ENCODE results near the gene ATXN7.

Gene ATXN7

DNA sequence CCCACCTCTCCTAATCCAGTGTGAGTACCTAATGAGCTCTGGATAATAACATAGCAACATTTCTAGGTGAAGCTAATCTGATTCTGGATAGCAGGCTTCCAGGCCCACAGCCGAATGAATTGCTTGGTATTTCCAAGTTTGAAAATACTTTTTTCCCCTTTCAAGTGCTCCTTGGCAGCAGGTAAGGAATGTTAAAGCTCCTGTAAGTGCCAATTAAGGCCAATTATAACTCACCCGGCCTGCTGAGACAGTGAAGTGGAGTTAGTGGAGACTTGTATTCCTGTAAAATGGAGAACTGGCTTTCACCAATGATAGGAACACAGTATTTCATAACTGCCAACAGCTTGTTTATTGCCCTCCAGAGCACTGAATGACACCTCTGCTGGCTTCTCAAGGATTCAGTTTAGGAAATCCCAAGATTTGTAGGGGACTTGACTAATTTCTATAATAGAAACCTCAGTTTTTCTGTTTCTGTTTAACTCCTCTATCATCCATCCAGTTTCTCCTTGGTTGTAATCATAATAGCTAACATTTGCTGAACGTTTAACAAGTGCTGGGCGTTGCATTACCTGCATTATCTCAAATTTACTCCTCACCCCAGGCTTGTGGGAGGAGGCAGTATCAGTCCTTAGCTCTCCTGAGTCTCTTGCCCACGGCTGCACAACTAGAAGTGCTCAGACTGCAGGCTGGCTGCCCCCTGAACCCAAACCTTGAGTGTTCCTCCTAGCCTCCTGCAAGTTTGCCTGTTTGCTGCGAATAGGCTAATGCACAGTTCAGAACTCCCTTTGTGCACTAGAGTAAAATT, 101.2 kb downstream of the ATXN7 start:
- no peak for DNase-seq

DNA sequence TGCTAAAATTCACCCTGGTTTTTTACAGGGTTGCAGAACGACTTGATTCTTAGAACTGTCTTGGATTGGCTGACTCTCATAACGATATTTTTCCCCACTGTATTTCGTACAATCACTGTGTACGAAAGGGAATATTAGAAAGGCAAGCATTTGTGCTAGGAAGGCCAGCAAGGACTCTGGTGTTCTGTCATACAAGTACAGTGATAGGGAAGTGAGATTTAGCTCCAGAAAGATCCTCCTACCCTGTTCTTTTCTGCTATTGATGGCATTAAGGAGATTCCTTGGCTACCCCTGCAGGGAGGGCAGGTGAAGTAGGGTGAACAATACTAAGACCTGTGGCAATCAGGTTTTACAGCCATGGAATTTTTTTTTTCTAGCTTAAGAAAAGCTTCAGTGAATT, 102.3 kb downstream of the ATXN7 start:
- DNase-seq, result no peak

DNA sequence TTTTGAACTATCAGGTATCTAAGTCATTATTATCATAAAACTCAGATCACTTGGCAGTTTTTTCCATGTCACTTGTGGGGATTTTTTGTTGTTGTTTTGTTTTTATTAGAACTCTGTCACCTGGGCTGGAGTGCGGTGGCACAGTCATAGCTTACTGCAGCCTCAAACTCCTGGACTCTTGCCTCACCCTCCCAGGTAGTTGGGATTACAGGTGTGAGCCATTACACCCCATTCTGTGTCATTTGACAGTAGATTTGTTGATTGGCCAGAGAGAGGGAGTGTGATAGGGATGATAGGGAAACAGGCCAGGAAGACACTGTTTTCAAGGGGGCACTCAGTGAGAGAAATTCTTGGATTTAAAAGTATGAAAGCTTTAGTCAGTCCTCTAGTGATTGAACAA, 103.2 kb downstream of the ATXN7 start:
- DNase-seq, result no peak

DNA sequence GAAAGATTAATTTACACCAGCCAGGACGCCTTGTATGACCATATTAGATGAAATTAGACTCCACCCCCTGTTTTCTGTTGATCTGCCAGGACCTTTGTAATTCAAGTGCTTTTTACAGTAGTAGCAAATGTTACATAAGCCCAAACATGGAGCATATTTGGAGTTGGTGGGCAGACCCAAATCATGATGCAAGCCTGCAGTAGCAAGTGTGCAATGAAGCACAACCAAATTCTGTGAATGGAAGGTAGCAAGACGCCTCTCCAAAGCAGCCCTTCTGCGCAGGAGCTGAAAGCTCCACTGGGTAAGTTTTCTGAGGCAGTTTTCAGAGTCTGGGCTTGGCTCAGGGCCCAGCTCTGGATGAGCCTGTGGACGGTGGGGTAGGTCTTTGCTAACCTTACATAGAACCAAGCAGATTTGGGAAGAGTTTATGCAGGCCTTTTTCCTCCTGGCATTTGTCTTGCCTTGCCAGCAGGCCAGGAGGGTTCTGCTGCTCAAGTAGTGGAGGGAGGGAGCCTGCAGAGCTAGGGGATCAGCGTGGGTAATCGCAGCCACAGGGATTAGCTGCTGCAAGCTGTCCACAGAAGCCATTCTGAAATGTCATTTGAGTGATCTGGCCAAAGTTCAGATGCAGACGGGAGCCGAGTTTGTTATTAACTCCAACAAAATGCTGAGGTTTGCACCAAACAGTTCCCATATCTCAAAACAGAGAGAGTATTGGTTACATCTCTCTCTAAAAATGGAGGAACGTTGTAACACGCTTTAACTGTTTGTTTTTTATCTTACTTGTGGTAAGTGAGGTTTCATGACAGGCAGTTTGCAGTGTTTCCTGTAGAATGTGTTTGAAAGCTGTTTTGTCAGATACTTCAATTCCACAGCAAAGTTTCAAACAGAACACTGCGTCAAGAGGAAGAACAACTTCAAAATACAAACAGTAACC, 104.3 kb downstream of the ATXN7 start:
- peak; percentile 10 for DNase-seq

DNA sequence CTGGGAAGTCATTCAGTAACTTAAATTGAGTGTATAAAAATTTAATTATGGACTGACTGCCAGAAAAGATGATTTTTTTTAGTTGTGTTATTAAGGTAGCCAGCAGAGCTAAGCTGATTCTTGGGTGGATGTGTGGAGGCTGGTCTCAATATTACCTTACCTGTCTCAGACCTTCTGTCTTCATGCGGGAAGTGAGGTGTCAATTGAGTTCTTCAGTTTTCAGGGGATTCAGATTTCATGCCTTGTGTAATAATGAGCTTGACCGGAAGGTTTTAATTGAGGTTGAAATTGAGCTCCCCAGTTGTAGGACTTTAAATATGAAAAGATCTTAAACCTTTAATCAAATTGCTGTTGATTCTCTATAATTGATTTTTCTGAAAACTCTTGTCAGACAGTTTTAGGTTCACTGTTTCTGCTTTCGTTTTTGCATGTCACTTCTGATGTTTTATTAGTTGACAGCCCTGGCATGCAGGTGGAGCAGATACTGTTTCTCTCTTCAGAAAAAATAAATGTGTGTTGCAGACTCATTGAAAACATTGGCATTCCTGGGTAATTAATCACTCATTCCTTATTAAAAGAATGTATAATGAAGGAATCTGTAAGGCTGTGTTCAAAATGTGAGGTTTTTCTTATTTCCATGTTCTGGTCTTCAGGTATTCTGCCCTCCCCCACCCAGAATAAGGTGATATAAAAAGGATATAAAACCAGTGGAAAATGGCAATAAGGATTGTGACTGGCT, 105.1 kb downstream of the ATXN7 start:
- DNase-seq, result no peak

DNA sequence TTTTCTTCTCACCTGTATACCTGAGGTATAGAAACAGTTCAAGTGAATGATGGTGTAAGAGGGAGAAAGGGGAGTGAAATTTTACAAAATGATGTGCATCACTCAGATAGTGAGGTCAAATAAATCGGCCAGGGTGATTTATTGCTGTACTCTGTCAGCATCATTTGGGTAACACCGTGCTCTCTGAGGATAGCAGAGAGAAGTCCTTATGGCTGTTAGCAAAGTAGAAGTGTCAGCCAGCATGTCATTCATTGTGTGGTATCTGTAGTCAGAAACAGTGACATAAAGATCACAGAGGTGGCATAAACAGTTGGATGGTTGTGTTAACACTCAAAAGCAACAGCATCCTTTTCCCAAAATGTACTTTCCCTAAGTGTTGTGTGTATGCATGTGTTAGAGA, 106.2 kb downstream of the ATXN7 start:
- no peak for DNase-seq

DNA sequence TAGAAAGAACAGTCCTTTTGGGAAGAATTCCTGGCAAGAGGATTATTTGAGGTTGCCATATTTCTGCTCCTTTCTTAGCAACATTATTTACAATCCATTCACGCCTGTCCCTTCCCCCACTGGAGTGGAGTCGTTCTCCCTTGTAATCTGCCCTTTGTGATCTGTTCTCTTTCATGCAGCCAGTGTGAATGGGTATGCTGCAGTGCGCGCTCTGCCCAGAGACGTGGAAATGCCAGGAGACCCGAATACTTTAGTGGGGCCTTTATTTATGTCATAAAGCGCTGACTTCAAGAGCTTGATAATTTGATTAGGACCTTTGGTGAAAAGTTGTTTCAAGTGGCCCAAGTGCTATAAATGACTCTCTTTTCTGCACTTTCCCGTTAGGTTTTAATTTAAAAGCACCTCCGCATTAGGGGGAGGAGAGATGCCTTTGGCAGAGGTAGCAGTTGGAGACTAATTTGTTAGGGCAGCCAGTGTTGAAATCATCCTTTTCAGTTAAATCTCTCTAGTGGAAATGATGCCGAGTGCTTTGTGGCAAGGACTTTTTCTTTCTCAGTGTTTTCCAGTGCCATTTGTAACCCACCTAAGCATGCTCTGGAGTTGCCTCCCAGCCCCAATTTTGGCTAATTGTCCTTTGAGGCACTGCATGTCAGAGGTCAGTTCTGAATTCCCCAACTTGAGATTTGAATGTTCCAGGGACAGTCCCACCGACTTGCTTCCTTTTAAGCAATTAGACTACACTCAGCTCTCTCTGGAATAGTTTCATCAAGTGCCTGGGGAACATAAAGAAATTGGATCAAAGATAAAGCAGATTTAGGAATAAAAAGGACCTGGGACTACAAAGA, 107.2 kb downstream of the ATXN7 start:
- no peak for DNase-seq

DNA sequence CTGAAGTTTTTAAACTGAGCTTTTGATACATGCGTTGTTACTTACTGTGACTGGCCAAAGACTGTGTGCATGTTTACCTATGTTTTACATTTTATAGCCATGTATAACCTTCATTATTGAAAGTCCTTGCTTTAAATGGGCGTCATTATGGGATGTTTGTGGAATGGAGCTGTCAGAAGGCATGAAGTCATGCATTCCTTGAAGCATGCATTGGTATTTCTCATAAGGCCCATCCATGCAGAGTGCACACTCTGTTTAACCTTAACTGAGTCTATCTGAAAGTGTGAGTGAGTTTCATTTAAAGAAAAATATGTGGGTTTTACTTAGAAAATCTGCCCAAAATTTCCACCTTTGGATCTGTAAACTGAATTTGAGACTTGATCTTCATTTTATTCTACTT, 108.5 kb downstream of the ATXN7 start:
- DNase-seq, result no peak

DNA sequence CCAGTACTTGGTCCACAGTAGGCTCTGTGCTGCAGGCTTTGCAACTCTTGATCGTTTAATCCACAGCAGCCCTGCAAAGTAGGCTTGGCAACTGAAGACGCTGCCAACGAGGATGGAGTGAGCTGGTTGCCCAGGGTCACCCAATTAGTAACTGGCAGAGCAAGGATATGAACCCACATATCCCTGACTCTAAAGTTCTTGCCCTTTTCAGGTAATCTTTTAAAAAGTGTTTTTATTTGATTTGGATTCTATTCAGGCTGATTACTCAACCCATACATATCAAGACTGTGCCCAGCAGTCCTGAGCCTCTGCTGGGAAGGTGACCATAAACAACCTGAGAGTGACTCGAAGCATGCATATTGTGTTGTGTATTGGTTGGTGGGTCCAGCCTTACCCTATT, 109.3 kb downstream of the ATXN7 start:
- DNase-seq, result no peak

DNA sequence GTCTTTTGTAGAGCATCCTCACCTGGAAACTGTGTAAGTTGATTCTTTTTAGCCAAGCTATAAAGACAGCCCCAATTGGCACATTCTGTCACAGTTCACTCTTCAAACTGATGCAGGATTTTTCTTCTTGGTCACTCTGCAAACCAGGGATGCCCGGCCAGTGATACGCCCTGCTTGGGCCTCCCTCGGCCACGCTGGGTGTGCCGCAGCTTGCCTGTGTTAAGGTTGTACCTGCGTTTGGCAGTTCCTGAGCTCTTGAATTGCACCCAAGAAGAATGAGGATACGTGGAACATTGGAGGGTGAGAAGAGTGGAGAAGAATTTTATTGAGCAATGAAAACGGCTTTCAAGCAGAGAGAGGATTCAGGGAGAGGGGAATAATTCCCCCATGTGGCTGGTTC, 109.7 kb downstream of the ATXN7 start:
- DNase-seq, result no peak

DNA sequence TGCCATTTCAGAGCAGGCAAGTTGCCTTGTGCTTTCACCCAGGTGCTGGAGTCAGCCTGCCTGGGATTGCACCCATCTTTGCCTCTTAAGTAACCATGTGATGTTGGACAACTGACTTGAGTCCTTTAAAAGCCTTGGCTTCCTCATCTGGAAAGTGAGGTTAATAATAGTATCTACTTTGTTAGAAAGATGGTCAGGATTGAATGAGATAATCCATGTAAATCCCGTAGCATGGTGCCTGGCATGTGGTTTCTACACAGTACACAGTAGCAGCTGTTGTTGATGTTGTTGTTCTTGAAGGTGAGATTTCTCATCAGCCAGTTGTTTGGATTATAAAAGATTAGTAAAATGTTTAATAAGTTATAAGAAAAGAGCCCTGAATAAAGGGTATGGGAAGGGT, 110.8 kb downstream of the ATXN7 start:
- DNase-seq, result no peak

DNA sequence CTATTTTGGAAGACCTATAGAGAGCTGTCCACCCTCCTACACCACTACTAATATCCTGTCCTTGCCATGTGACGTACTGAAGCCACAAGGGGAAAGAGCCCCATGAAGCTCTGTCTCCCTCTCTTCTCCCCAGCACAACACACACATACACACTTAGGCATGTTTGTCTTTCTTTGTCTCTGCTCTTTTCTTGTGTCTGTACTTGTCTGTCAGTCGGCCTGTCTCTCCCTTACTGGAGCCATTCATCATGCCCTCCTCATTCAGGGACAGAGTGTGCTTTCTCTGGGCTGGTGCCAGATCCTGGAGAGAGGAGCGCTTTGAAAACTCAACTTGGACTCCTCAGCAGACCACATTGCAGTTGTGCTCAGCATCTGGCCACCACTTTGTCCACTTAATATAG, 112.1 kb downstream of the ATXN7 start:
- no peak for DNase-seq

DNA sequence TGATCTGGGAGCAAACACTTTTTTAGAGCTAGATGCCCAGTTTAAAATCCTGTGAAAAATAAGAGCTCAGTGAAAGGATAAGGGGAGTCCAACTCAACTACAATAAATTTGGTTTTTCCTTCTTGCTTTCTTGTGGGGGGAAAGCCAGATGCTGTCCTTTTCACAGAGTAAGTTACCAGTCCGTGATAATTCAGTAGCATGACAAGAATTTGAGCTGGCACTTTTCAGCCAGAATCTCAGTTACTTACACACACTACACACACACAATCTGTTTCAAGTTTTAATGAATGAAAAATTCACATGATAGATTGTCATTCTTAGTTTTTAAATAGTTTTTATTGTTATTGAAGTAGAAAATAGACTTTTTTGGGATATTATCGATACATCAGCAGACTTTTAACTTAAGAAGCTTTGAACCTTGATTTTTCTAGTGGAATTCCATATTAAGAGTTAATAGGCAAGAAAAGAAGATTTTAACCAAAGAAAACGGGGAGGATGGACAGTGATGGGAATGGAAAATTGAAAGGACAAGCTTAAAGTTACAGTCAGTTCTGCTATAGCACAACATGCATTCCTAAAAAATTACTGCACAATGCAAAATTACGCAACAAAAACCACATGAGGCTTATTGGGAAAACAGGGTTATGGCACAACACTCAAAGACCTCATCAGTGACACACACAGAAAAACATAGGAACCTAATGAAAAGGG, 112.6 kb downstream of the ATXN7 start:
- DNase-seq, result no peak

DNA sequence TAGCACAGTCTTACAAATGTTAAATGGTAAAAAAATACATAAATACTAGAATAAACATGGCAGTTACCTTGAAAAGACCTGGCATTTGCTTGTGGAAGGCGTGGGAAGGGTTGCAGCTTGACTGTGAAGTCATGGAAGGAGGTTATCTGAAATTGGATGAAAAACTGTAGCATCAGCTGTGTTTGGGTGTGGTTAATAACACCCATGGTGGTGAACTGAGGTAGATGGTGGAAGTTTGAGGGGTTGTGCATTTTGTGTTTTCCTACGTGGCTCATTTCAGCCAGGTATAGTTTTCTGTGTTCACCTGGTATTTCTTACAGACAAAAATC, 113.2 kb downstream of the ATXN7 start:
- no peak for DNase-seq

DNA sequence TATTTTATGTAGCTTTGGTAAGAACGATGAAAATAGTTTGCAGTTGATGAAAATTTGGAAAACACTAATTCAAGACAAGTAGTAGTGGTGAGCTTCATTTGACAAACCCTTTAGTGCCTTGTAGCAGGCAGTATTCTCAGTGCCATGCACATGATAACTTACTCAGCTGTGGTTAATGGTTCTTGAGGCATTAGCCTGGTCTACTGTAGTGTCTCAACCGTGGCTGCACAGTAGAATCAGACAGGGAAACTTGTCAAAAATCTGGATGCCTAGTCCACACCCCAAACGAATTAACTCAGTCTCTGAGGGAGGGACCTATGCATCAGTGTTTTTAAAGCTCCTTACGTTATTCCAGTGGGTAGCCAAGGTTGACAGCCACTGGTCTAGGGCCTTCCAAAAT, 114.2 kb downstream of the ATXN7 start:
- no peak for DNase-seq

DNA sequence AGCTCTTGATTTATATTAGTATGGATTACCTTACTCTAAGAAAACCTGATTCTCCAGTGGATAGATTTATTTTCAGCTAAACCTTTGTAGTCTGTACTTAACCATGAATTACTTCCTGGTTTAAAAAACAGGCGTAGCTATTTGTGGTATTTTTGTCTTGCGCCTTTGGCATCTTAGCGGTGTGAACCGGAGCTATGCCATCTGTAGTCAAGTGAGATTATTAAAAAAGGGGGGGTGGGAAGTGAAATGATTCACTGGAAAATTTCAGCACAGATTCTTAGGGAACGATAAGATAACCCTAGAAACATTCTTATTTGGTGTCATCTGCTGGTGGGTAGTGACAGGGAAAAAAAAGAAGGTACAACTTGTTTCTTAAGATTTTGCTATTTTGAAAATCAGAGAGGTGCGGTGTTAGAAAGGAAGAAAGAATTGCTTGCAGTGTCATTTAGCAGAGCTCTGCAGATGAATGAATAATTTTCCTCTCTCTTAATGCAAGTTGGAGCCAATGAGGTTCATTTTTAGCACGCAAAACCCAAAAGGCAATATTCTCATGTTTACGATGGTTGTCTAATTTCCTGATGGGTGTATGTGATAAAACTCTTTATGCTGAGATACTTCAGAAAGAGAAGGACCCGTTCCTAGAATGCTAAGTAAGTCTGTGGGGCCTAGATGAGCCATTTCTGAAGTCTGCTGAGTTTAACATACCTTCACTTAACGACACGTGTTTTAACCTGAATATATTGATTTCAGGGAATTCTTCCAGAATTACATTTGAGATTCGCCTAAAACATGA, 115.6 kb downstream of the ATXN7 start:
- no peak for DNase-seq

DNA sequence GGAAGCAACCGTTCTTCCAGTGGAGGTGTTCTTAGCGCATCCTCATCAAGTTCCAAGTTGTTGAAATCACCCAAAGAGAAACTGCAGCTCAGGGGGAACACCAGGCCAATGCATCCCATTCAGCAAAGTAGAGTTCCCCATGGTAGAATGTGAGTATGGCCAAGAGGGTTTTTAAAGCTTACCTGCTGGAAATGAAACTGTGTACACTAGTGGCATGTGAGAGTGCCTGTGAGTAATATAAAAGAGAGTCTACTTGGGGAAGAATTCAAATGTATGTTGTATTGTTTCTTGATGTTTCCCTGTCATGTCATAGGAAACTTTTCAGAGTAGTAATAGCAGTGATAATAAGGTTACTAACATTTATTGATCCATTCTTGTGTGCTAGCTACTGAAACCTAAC, 116.4 kb downstream of the ATXN7 start:
- no peak for DNase-seq

DNA sequence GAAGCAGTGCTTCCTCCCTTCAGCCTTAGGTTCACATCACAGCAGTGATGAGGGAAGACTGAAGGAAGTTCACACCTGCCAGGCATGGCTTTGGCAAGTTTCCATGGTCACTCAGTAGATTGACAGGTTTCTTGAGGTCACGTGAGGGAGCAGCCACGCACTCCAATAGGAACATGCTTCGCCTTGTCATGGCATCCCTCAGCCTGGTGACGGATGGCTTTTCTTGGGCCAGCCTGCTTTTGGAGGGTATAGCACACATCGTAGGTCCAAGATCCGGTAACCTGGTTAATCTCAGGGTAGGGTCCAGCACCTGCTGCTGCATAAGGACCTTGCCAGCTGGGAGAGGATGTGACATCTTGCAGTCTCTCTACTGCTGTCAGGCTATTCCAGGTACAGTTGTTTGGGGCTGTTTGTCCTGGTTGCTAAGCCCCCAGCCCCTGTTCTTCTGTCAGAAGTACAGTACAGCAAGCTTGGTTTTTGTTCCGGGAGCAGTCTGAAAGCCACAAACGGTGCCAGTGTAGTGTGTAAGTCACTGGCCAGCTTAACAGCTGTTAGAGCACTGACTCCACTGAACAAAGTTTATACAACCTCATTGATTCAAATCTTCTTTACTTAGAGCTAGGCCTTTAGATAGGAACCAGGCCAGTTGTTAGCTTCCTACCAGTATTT, 117.3 kb downstream of the ATXN7 start:
- DNase-seq, result no peak

DNA sequence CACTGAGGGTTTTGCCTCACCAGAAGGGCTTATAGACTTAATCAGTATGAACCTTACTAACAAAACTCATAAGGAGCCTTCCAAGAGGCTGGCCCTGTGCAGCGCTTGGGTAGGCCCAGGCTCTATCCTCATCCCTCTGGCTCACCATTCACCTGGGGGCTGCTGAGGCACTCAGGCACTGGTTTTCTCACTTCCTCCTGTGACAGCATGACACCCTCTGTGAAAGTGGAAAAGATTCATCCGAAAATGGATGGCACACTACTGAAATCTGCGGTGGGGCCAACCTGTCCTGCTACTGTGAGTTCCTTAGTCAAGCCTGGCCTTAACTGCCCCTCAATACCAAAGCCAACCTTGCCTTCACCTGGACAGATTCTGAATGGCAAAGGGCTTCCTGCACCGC, 118.3 kb downstream of the ATXN7 start:
- DNase-seq, result no peak

DNA sequence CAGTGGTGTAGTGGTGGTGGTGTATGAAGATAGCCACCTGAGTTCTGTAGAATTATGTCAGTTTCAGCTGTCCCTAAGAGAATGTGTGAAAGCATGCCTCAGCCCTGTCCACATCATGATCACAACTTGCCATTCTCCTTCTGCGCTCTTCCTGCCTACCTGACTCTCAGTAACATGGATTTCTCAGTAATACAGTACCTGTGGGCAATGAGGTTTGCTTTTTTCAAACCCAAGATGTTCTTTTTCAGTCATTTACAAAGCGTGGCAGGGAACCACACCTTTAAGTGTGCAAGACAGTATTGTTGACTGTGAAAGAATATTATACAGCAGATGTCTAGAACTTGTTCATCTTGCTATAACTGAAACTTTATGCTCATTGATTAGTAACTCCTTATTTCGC, 120.7 kb downstream of the ATXN7 start:
- no peak for DNase-seq

Data from T-helper 9 cell (primary cell).